ENCODE data around the gene HOXD12. TPM values are rescaled to one million over a fixed set of nuclear protein-coding genes. Genes with fewer than 3 reads are reported as not detected.
A peak's percentile ranks its signal among the peaks of the same experiment; 100 is the strongest.

The HOXD12 gene
- not detected in 3 replicates for total RNA-seq
- long read RNA-seq = 0 reads

DNA sequence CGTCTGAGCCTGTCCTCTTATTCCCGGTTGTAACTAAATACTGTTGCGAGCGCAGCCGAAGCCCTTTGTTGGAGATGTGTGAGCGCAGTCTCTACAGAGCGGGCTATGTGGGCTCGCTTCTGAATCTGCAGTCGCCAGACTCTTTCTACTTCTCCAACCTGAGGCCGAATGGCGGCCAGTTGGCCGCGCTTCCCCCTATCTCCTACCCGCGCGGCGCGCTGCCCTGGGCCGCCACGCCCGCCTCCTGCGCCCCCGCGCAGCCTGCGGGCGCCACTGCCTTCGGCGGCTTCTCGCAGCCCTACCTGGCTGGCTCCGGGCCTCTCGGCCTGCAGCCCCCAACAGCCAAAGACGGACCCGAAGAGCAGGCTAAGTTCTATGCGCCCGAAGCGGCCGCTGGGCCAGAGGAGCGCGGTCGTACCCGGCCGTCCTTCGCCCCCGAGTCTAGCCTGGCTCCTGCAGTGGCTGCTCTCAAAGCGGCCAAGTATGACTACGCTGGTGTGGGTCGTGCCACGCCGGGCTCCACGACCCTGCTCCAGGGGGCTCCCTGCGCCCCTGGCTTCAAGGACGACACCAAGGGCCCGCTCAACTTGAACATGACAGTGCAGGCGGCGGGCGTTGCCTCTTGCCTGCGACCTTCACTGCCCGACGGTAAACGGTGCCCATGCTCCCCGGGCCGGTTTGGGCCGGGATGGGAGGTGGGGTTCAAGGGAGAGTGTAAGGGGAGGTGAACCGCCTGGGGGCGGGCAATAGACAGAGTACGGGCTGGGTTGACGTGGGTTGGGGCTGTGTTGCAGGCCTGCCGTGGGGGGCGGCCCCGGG lies at the start of gene HOXD12:
Gene HOXD12 (plus strand): TSS at position 68 of the 819 bp plus-strand sequence. CDS start 7 bp downstream, at position 75.
- H3K9me3 Mint-ChIP-seq (ENCODE audit: low read depth) = no peaks in the 10 kb centered on the region
- DNase-seq (ENCODE audit: low spot score) = peak; percentile 77
- peaks cover 1% of the 10 kb centered on the region for H3K36me3 Mint-ChIP-seq (ENCODE audit: low read depth)
- H3K4me3 Mint-ChIP-seq (ENCODE audit: unreplicated experiment) = no peak within 1 kb of the TSS
- H3K27me3 Mint-ChIP-seq (ENCODE audit: low read depth) = peaks cover 90% of the 10 kb centered on the region
- no peak within 1 kb of the TSS for H3K27ac Mint-ChIP-seq (ENCODE audit: unreplicated experiment)
- H3K4me1 Mint-ChIP-seq (ENCODE audit: low read depth) = peaks cover 24% of the 10 kb centered on the region
- TF ChIP-seq CTCF (IDR thresholded peaks at IDR 0.05) = no peak

DNA sequence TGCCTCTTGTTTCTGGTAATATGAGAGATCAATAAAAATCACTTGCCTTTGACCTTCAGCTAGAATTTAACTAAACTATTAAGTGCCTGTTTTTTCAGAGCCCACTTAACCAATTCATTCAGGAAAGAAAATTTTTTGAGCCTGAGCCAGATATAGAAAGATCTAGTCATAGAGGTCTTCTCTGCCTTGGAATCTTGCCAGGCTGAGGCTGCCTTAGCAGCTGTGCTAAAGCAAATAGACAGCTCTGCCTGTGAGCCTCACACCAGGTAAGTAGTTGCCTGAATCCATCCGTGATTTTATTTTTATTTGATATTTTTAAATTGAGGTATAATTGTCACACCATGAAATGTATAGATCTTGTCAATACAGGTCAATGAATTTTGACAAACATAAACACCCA lies 43.2 kb upstream of the HOXD12 start:
- no peak for DNase-seq (ENCODE audit: low spot score)
- Mint-ChIP-seq H3K4me1 (ENCODE audit: low read depth) (no peaks in the 10 kb centered on the region), H3K27ac (ENCODE audit: unreplicated experiment) (no peak overlapping the region), H3K36me3 (ENCODE audit: low read depth) (no peaks in the 10 kb centered on the region), H3K27me3 (ENCODE audit: low read depth) (peaks cover 28% of the 10 kb centered on the region), H3K4me3 (ENCODE audit: unreplicated experiment) (no peak overlapping the region), H3K9me3 (ENCODE audit: low read depth) (no peaks in the 10 kb centered on the region)
- no peak for TF ChIP-seq CTCF (IDR thresholded peaks at IDR 0.05)

DNA sequence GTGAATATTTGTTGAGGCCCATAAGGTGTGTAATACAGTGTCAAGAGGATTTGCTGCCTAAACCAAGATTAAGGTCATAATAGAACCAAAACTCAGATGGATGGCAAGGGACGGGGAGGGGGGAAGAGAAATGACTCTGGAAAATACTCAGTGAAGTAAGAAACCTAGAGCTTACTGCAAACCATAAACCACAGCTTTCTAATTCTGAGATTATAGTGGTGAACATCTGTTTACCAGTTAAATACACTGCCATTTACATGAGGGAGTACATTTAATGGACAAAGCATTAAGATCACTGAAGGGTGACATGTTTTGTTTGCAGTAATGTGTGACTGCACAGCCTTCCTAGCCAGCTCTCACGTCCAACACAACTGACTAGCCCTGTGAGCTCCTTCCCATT lies 35.6 kb upstream of the HOXD12 start:
- peaks cover 47% of the 10 kb centered on the region for H3K27me3 Mint-ChIP-seq (ENCODE audit: low read depth)
- H3K36me3 Mint-ChIP-seq (ENCODE audit: low read depth) = no peaks in the 10 kb centered on the region

DNA sequence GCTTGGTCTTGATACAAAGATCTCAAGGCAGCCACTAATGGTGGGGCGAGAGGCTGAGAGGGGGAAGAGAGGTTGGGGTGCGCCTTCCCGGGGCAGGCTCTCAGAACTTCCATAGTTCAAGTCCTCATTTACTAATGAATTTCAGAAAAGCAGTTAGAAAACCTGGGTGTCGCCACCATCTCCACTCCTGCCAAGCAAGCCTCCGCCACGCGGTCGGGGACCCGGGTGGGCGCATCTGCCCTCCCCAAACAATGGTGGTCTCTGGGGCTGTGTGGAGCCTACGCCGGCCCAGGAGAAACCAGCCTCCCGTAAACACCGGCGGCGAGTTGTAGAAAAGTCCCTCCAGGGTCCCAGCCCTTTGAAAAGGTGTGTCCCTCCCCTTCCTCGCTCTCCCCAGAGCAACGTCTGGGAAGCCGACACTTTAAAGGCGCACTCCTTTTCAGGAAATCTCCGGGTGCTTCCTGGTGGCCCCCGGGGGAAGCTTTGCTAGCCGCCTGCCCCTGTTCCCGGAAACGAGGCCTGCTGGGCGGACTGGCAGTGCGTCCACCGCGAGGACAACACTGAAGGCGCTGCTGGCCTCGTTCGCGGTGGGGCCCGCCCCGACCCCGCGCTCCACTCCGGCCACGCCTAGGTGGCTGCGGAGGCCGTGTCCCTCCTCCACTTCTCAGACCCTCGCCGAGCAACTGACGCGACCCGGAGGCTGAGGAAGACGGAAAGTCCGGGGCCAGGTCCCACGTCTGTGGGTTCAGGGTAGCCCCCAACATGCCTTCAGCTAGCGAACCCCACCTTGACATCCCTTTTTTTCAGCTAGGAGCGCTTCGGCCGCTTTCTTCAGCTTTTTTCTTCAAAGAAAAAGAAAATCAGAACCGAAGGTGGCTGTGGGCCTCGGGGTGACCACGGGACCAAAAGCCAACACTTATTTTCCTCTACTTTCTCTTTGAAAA lies 32.7 kb upstream of the HOXD12 start:
- Mint-ChIP-seq H3K9me3 (ENCODE audit: low read depth) (no peaks in the 10 kb centered on the region), H3K4me1 (ENCODE audit: low read depth) (peaks cover 4% of the 10 kb centered on the region), H3K36me3 (ENCODE audit: low read depth) (no peaks in the 10 kb centered on the region), H3K27me3 (ENCODE audit: low read depth) (peaks cover 65% of the 10 kb centered on the region), H3K27ac (ENCODE audit: unreplicated experiment) (no peak overlapping the region), H3K4me3 (ENCODE audit: unreplicated experiment) (no peak overlapping the region)
- no peak for DNase-seq (ENCODE audit: low spot score)
- TF ChIP-seq CTCF (IDR thresholded peaks at IDR 0.05) = no peak

More for the DNA sequence above, 35.6 kb upstream of the HOXD12 start:
- H3K27ac Mint-ChIP-seq (ENCODE audit: unreplicated experiment) = no peak overlapping the region
- no peak for TF ChIP-seq CTCF (IDR thresholded peaks at IDR 0.05)
- H3K4me3 Mint-ChIP-seq (ENCODE audit: unreplicated experiment) = no peak overlapping the region
- DNase-seq (ENCODE audit: low spot score) = no peak
- H3K4me1 Mint-ChIP-seq (ENCODE audit: low read depth) = peaks cover 4% of the 10 kb centered on the region
- no peaks in the 10 kb centered on the region for H3K9me3 Mint-ChIP-seq (ENCODE audit: low read depth)

All from chondrocyte (in vitro differentiated cells).